Astrocyte of the cerebellum (primary cell): ENCODE results near the gene PARD3B.

Source experiments
- DNase-seq: peaks from one replicate; pipeline ENCODE4 v3.0.0-alpha.2; 2011; ENCODE audit warnings: low read depth
- H3K4me3 ChIP-seq: 2 replicates; pipeline ENCODE4 v1.5.1; 2011; ENCODE audit warnings: mild to moderate bottlenecking, low read depth, low read length, moderate library complexity
- CTCF ChIP-seq: IDR thresholded peaks from 2 replicates; pipeline ENCODE4 v1.5.1; 2012; ENCODE audit warnings: low read length, low read depth, moderate library complexity, mild to moderate bottlenecking; ENCODE audit errors: missing control alignments
- in situ Hi-C: cut with HindIII; loops from 2 replicates; pipeline ENCODE4 v1.10.0; 2017; ENCODE audit warnings: low sequenced_read_pairs

PARD3B gene

GRCh38 chr2:205287316-205287715 is 742.0 kb downstream of the PARD3B start:
- no peak for DNase-seq
- TF ChIP-seq CTCF: no peak
- in situ Hi-C loops: no loop called here

GRCh38 chr2:205288686-205289085 is 743.4 kb downstream of the PARD3B start:
- no peak for TF ChIP-seq CTCF
- no peak for DNase-seq
- H3K4me3 ChIP-seq: no peak overlapping the region
- in situ Hi-C loops: no loop called here

More at GRCh38 chr2:205287316-205287715, 742.0 kb downstream of the PARD3B start:
- H3K4me3 ChIP-seq: no peak overlapping the region

- DNase-seq: no peak
- no peak for TF ChIP-seq CTCF
- in situ Hi-C loops: no loop called here
- no peak overlapping the region for H3K4me3 ChIP-seq
Observed at GRCh38 chr2:205290299-205290698, 745.0 kb downstream of the PARD3B start.

GRCh38 chr2:205292665-205293295 is 747.5 kb downstream of the PARD3B start:
- no peak overlapping the region for H3K4me3 ChIP-seq
- no peak for TF ChIP-seq CTCF
- in situ Hi-C loops: no loop called here
- DNase-seq: no peak

- no peak for TF ChIP-seq CTCF
- no peak overlapping the region for H3K4me3 ChIP-seq
- in situ Hi-C loops: no loop called here
- no peak for DNase-seq
Observed at GRCh38 chr2:205293559-205293958, 748.3 kb downstream of the PARD3B start.

- no peak for TF ChIP-seq CTCF
- in situ Hi-C loops: no loop called here
- no peak overlapping the region for H3K4me3 ChIP-seq
- DNase-seq: no peak
Observed at GRCh38 chr2:205296959-205297358, 751.7 kb downstream of the PARD3B start.
